WTC11 (cell line): ENCODE data around the gene CLIP2. TPM values are rescaled to one million over a fixed set of nuclear protein-coding genes. Genes with fewer than 3 reads are reported as not detected.
A peak's percentile ranks its signal among the peaks of the same experiment; 100 is the strongest.

Experiments
- ATAC-seq: fragments of 200-7000 bp; cut with Tn5 transposase; 2 replicates; pipeline ENCODE4 v1.10.0; 2021; ENCODE audit warnings: mild to moderate bottlenecking, moderate library complexity
- CTCF ChIA-PET: fragments of 300-600 bp; sonication (Branson Sonifier 250); formaldehyde crosslinking; loops from one replicate; lab custom pipeline; 2021; ENCODE audit warnings: antibody characterized with exemption; lab: Charles Lee
- POLR2A ChIA-PET: fragments of 350-600 bp; sonication (Branson Sonifier 250); formaldehyde crosslinking; loops from one replicate; lab custom pipeline; 2021; ENCODE audit warnings: antibody characterized with exemption; lab: Charles Lee
- DNase-seq: peaks from one replicate; pipeline ENCODE4 v3.0.0; 2021; ENCODE audit warnings: low spot score
- H3K27ac Mint-ChIP-seq: 2 replicates; pipeline ENCODE4 v1.8.0; 2021; ENCODE audit warnings: mixed read lengths
- H3K27me3 Mint-ChIP-seq: 2 replicates; pipeline ENCODE4 v1.8.0; 2021; ENCODE audit warnings: low read depth, mild to moderate bottlenecking, moderate library complexity, mixed read lengths
- H3K36me3 Mint-ChIP-seq: 2 replicates; pipeline ENCODE4 v1.8.0; 2021; ENCODE audit warnings: mixed read lengths
- H3K4me1 Mint-ChIP-seq: 2 replicates; pipeline ENCODE4 v1.8.0; 2022; ENCODE audit warnings: mixed read lengths
- H3K4me3 Mint-ChIP-seq: 2 replicates; pipeline ENCODE4 v1.8.0; 2021; ENCODE audit warnings: mild to moderate bottlenecking, moderate library complexity, mixed read lengths
- H3K9me3 Mint-ChIP-seq: 2 replicates; pipeline ENCODE4 v1.8.0; 2021; ENCODE audit warnings: mixed read lengths
- CBFB ChIP-seq: sonication (generic); formaldehyde crosslinking; IDR thresholded peaks from 2 replicates; pipeline ENCODE4 v1.8.1; 2022; ENCODE audit warnings: mild to moderate bottlenecking, low read depth, missing genetic modification reagents
- CDX4 ChIP-seq: fragments of 250-450 bp; sonication (Bioruptor Pico); IDR thresholded peaks from 2 replicates; pipeline ENCODE4 v1.9.0; 2021; ENCODE audit warnings: moderate library complexity, mild to moderate bottlenecking, inconsistent platforms, borderline replicate concordance
- E2F1 ChIP-seq: sonication (generic); formaldehyde crosslinking; IDR thresholded peaks from 2 replicates; pipeline ENCODE4 v1.8.0; 2022; ENCODE audit warnings: mild to moderate bottlenecking, missing genetic modification reagents
- E2F5 ChIP-seq: sonication (generic); formaldehyde crosslinking; IDR thresholded peaks from 2 replicates; pipeline ENCODE4 v1.8.1; 2022; ENCODE audit warnings: mild to moderate bottlenecking, moderate library complexity, missing genetic modification reagents
- ELF4 ChIP-seq: sonication (generic); formaldehyde crosslinking; IDR thresholded peaks from 2 replicates; pipeline ENCODE4 v1.8.1; 2022; ENCODE audit warnings: low read depth, mild to moderate bottlenecking, moderate library complexity, missing genetic modification reagents
- FOXP1 ChIP-seq: sonication (generic); formaldehyde crosslinking; IDR thresholded peaks from 2 replicates; pipeline ENCODE4 v1.8.0; 2022; ENCODE audit warnings: missing genetic modification reagents, mild to moderate bottlenecking, moderate library complexity, borderline replicate concordance
- IRF1 ChIP-seq: sonication (generic); formaldehyde crosslinking; IDR thresholded peaks from 2 replicates; pipeline ENCODE4 v1.8.0; 2023; ENCODE audit warnings: missing genetic modification reagents
- MAX ChIP-seq: sonication (generic); formaldehyde crosslinking; IDR thresholded peaks from 2 replicates; pipeline ENCODE4 v1.8.0; 2022; ENCODE audit warnings: mild to moderate bottlenecking, missing genetic modification reagents
- MYBL2 ChIP-seq: sonication (generic); formaldehyde crosslinking; IDR thresholded peaks from 2 replicates; pipeline ENCODE4 v1.8.1; 2023; ENCODE audit warnings: mild to moderate bottlenecking, moderate library complexity, missing genetic modification reagents
- NFE2L1 ChIP-seq: sonication (generic); formaldehyde crosslinking; IDR thresholded peaks from 2 replicates; pipeline ENCODE4 v1.8.1; 2023; ENCODE audit warnings: missing genetic modification reagents
- NR3C1 ChIP-seq: sonication (generic); formaldehyde crosslinking; conservative IDR thresholded peaks from 2 replicates; pipeline ENCODE4 v1.8.1; 2023; ENCODE audit warnings: low read depth, mild to moderate bottlenecking, missing genetic modification reagents
- OVOL2 ChIP-seq: fragments of 250-450 bp; sonication (Bioruptor Pico); IDR thresholded peaks from 2 replicates; pipeline ENCODE4 v1.9.0; 2021; ENCODE audit warnings: mild to moderate bottlenecking, borderline replicate concordance
- RELA ChIP-seq: sonication (generic); formaldehyde crosslinking; IDR thresholded peaks from 2 replicates; pipeline ENCODE4 v1.8.1; 2022; ENCODE audit warnings: missing genetic modification reagents, mild to moderate bottlenecking, borderline replicate concordance
- STAT6 ChIP-seq: sonication (generic); formaldehyde crosslinking; conservative IDR thresholded peaks from 2 replicates; pipeline ENCODE4 v1.8.1; 2023; ENCODE audit warnings: mild to moderate bottlenecking, low read depth, missing genetic modification reagents, moderate library complexity
- TEAD1 ChIP-seq: sonication (generic); formaldehyde crosslinking; IDR thresholded peaks from 2 replicates; pipeline ENCODE4 v1.8.0; 2022; ENCODE audit warnings: mild to moderate bottlenecking, missing genetic modification reagents
- USF1 ChIP-seq: sonication (generic); formaldehyde crosslinking; IDR thresholded peaks from 2 replicates; pipeline ENCODE4 v1.8.0; 2022; ENCODE audit warnings: mild to moderate bottlenecking, missing genetic modification reagents
- USF2 ChIP-seq: sonication (generic); formaldehyde crosslinking; IDR thresholded peaks from 2 replicates; pipeline ENCODE4 v1.8.1; 2023; ENCODE audit warnings: mild to moderate bottlenecking, missing genetic modification reagents, moderate library complexity
- ZBTB21 ChIP-seq: sonication (generic); formaldehyde crosslinking; IDR thresholded peaks from 2 replicates; pipeline ENCODE4 v1.8.1; 2023; ENCODE audit warnings: mild to moderate bottlenecking, missing genetic modification reagents, borderline replicate concordance
- ZNF138 ChIP-seq: sonication (generic); formaldehyde crosslinking; conservative IDR thresholded peaks from 2 replicates; pipeline ENCODE4 v1.8.1; 2022; ENCODE audit warnings: mild to moderate bottlenecking, moderate library complexity, missing genetic modification reagents
- ZNF232 ChIP-seq: sonication (generic); formaldehyde crosslinking; IDR thresholded peaks from 2 replicates; pipeline ENCODE4 v1.8.0; 2022; ENCODE audit warnings: mild to moderate bottlenecking, missing genetic modification reagents
- ZNF416 ChIP-seq: fragments of 250-450 bp; sonication (Bioruptor Pico); IDR thresholded peaks from 2 replicates; pipeline ENCODE4 v1.9.0; 2021; ENCODE audit warnings: mild to moderate bottlenecking, inconsistent platforms
- ZNF425 ChIP-seq: fragments of 250-450 bp; sonication (Bioruptor Pico); conservative IDR thresholded peaks from 2 replicates; pipeline ENCODE4 v1.9.0; 2021; ENCODE audit warnings: mild to moderate bottlenecking
- ZNF671 ChIP-seq: fragments of 250-450 bp; sonication (Bioruptor Pico); IDR thresholded peaks from 2 replicates; pipeline ENCODE4 v1.8.0; 2021; ENCODE audit warnings: mild to moderate bottlenecking
- total RNA-seq: library from RNA; stranded (reverse); gene quantifications from 3 replicates; pipeline ENCODE4 v1.2.3, GENCODE V29; 2021

Gene CLIP2
- total RNA-seq, 1 experiment from 2014 or later = 48.1 TPM

- CTCF ChIA-PET = interaction anchor here (0.6 to 1.0 kb wide), 4 partner anchors 12 to 174 kb away, joined by 3 to 6 read pairs (median 4); no protein-coding TSS in a partner anchor
- H3K36me3 Mint-ChIP-seq = peaks cover 13% of the 10 kb centered on the region
- H3K9me3 Mint-ChIP-seq = no peaks in the 10 kb centered on the region
- peak overlapping the region; percentile 48; the same call in 1 of the 2 replicates for H3K27ac Mint-ChIP-seq
- no peak for TF ChIP-seq IRF1
- no peak for TF ChIP-seq MYBL2 (CRISPR knock-in tag)
- TF ChIP-seq ZBTB21 (CRISPR knock-in tag) = no peak
- TF ChIP-seq STAT6 (CRISPR knock-in tag) = no peak
- TF ChIP-seq ELF4 (CRISPR knock-in tag) = no peak
- TF ChIP-seq, all 79 proteins: peak for 0
- POLR2A ChIA-PET = interaction anchor here (1.1 kb wide), 1 partner anchor 82 kb away, joined by 3 read pairs; no protein-coding TSS in a partner anchor
- Mint-ChIP-seq H3K4me1 (peaks cover 23% of the 10 kb centered on the region), H3K27me3 (no peaks in the 10 kb centered on the region), H3K4me3 (no peak overlapping the region)
- DNase-seq (no peak), ATAC-seq (no peak)
These were observed 87.2 kb downstream of the CLIP2 start for GRCh38 chr7:74376256-74377036.

GRCh38 chr7:74379938-74380337 lies 90.7 kb downstream of the CLIP2 start:
- no peak overlapping the region for H3K27ac Mint-ChIP-seq
- ChIA-PET CTCF (interaction anchor here (0.6 to 2.4 kb wide), 3 partner anchors 21 to 115 kb away, joined by 3 to 8 read pairs (median 6); no protein-coding TSS in a partner anchor), POLR2A (no interaction called here)
- DNase-seq = no peak
- H3K9me3 Mint-ChIP-seq = peaks cover 6% of the 10 kb centered on the region; the same call in 1 of the 2 replicates
- no peak for ATAC-seq
- no peak overlapping the region for H3K4me3 Mint-ChIP-seq
- H3K27me3 Mint-ChIP-seq = no peaks in the 10 kb centered on the region
- H3K4me1 Mint-ChIP-seq = peaks cover 6% of the 10 kb centered on the region; the same call in 1 of the 2 replicates
- peaks cover 25% of the 10 kb centered on the region for H3K36me3 Mint-ChIP-seq
- no peak for TF ChIP-seq E2F5 (CRISPR knock-in tag)
- TF ChIP-seq ZNF232 (CRISPR knock-in tag) = no peak
- TF ChIP-seq MAX = no peak
- TF ChIP-seq ZNF138 (CRISPR knock-in tag) = no peak
- no peak for TF ChIP-seq CBFB (CRISPR knock-in tag)
- no peak for TF ChIP-seq NFE2L1
- no peak for TF ChIP-seq ZNF671 (CRISPR knock-in tag)
- no peak for TF ChIP-seq E2F1
- TF ChIP-seq NR3C1 (CRISPR knock-in tag) = no peak
- TF ChIP-seq ZNF425 (CRISPR knock-in tag) = no peak
- TF ChIP-seq OVOL2 = no peak
- TF ChIP-seq FOXP1 (CRISPR knock-in tag) = no peak
- no peak for TF ChIP-seq TEAD1 (CRISPR knock-in tag)
- TF ChIP-seq USF2 (CRISPR knock-in tag) = no peak
- no peak for TF ChIP-seq ZNF416 (CRISPR knock-in tag)
- TF ChIP-seq USF1 (CRISPR knock-in tag) = no peak
- TF ChIP-seq RELA (CRISPR knock-in tag) = no peak
- no peak for TF ChIP-seq CDX4 (CRISPR knock-in tag)
